GM21367 (cell line): ENCODE results near the gene GRIP2.

ENCODE experiments used
- ATAC-seq: cut with Tn5 transposase; IDR thresholded peaks from one replicate; pipeline ENCODE4 v1.9.1; 2021; ENCODE audit not compliant: unreplicated experiment

The GRIP2 gene

GRCh38 chr3:14562121-14562890, 22.2 kb upstream of the GRIP2 start:
- ATAC-seq: no peak

- ATAC-seq: no peak
Observed at GRCh38 chr3:14561051-14561960, 21.2 kb upstream of the GRIP2 start.

GRCh38 chr3:14560110-14560509, 20.0 kb upstream of the GRIP2 start:
- ATAC-seq: no peak

- no peak for ATAC-seq
Observed at GRCh38 chr3:14558029-14558428, 17.9 kb upstream of the GRIP2 start.

- no peak for ATAC-seq
Observed at GRCh38 chr3:14555835-14556234, 15.7 kb upstream of the GRIP2 start.

- ATAC-seq: no peak
Observed at GRCh38 chr3:14554715-14555114, 14.6 kb upstream of the GRIP2 start.

GRCh38 chr3:14553871-14554270, 13.7 kb upstream of the GRIP2 start:
- no peak for ATAC-seq

GRCh38 chr3:14552717-14553116, 12.6 kb upstream of the GRIP2 start:
- ATAC-seq: no peak

- no peak for ATAC-seq
Observed at GRCh38 chr3:14552041-14552648, 12.0 kb upstream of the GRIP2 start.

GRCh38 chr3:14550651-14551611, 10.8 kb upstream of the GRIP2 start:
- ATAC-seq: no peak

- no peak for ATAC-seq
Observed at GRCh38 chr3:14550181-14550580, 10.0 kb upstream of the GRIP2 start.

- ATAC-seq: no peak
Observed at GRCh38 chr3:14549256-14549919, 9.2 kb upstream of the GRIP2 start.

- ATAC-seq: no peak
Observed at GRCh38 chr3:14548321-14548729, 8.2 kb upstream of the GRIP2 start.

- ATAC-seq: no peak
Observed at GRCh38 chr3:14547693-14548092, 7.6 kb upstream of the GRIP2 start.

GRCh38 chr3:14546041-14546440, 5.9 kb upstream of the GRIP2 start:
- no peak for ATAC-seq

- no peak for ATAC-seq
Observed at GRCh38 chr3:14545251-14545635, 5.1 kb upstream of the GRIP2 start.

- no peak for ATAC-seq
Observed at GRCh38 chr3:14544282-14545250, 4.4 kb upstream of the GRIP2 start.

- no peak for ATAC-seq
Observed at GRCh38 chr3:14543446-14543845, 3.3 kb upstream of the GRIP2 start.

GRCh38 chr3:14542656-14543055, 2.5 kb upstream of the GRIP2 start:
- ATAC-seq: no peak
